PFSK-1 (cell line): ENCODE results near the gene RAPGEF2.

Experiments
- POLR2AphosphoS5 ChIP-seq: IDR thresholded peaks from 2 replicates; pipeline ENCODE4 v1.6.1; 2012; ENCODE audit warnings: low read depth, mild to moderate bottlenecking, control low read depth, low read length, moderate library complexity
- REST ChIP-seq, 2 experiments: IDR thresholded peaks; 2 replicates each; pipeline versions ENCODE4 v1.6.1 to v1.8.0; 2011 to 2012; ENCODE audit warnings: low read depth in 2 of 2, low read length in 2 of 2, control low read depth in 1 of 2, inconsistent platforms in 1 of 2, mild to moderate bottlenecking in 1 of 2, moderate library complexity in 1 of 2; ENCODE audit not compliant: insufficient read depth in 1 of 2
- SIN3A ChIP-seq: IDR thresholded peaks from 2 replicates; pipeline ENCODE4 v1.6.1; 2012; ENCODE audit warnings: mild to moderate bottlenecking, low read length, moderate library complexity, borderline replicate concordance; ENCODE audit not compliant: insufficient read depth
- TAF1 ChIP-seq: IDR thresholded peaks from 2 replicates; pipeline ENCODE4 v1.6.1; 2012; ENCODE audit warnings: low read length, control low read depth, borderline replicate concordance; ENCODE audit not compliant: insufficient read depth

- TF ChIP-seq POLR2AphosphoS5 = no peak
- no peak for TF ChIP-seq SIN3A
- no peak for TF ChIP-seq REST (IDR thresholded peaks at IDR 0.05; ENCODE audit: insufficient read depth in 1 of 2, low read depth in 2 of 2, low read length in 2 of 2)
- no peak for TF ChIP-seq TAF1
Measured at GRCh38 chr4:159178979-159179969, 76.4 kb downstream of the RAPGEF2 start.
